ENCODE data around the gene SYDE1.
A peak's percentile ranks its signal among the peaks of the same experiment; 100 is the strongest.
"Not testable (repeated sequence)": the region's sequence is repeated elsewhere in the genome, so short reads cannot be mapped to it uniquely, and the experiment has no call there.

SYDE1 gene

DNA sequence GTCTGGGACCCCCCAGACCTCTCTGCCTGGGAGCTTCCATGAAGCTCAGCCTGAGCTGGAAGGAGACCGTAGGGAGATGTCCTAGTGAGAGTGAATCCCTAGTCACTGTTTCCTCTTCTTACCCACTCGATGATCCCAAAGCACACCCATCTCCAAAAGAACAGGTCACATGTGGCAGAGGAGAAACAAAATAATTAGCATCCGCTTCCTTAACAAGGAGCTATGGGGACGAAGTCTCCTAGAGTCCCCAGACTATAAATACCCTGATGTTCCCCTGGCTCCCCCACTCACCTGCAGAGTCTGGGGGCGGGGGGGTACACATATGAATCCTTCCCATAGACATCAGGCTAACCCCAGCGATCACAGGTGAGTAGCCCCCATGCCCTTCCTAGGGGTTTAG, 25.3 kb upstream of the SYDE1 start, which contains the start of gene OR1I1:
TSS of gene OR1I1 (plus strand) at position 301 of the 400 bp plus-strand sequence. CDS start 4,855 bp downstream, outside the sequence.
- TF ChIP-seq, protein P1, sequence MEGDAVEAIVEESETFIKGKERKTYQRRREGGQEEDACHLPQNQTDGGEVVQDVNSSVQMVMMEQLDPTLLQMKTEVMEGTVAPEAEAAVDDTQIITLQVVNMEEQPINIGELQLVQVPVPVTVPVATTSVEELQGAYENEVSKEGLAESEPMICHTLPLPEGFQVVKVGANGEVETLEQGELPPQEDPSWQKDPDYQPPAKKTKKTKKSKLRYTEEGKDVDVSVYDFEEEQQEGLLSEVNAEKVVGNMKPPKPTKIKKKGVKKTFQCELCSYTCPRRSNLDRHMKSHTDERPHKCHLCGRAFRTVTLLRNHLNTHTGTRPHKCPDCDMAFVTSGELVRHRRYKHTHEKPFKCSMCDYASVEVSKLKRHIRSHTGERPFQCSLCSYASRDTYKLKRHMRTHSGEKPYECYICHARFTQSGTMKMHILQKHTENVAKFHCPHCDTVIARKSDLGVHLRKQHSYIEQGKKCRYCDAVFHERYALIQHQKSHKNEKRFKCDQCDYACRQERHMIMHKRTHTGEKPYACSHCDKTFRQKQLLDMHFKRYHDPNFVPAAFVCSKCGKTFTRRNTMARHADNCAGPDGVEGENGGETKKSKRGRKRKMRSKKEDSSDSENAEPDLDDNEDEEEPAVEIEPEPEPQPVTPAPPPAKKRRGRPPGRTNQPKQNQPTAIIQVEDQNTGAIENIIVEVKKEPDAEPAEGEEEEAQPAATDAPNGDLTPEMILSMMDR (conservative IDR thresholded peaks at IDR 0.05; ENCODE audit: low read depth, low read length) = no peak
- no peak within 1 kb of the TSS for H3K4me3 ChIP-seq (ENCODE audit: low read depth, low read length)
- no peak for DNase-seq (ENCODE audit: low read depth)

DNA sequence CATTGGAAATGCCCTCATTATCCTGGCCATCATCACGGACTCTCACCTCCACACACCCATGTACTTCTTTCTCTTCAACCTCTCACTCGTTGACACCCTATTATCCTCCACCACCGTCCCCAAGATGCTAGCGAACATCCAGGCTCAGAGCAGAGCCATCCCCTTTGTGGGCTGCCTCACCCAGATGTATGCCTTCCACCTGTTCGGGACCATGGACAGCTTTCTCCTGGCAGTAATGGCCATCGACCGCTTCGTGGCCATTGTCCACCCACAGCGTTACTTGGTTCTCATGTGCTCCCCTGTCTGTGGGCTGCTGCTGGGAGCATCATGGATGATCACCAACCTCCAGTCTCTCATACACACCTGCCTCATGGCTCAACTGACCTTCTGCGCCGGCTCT, 20.0 kb upstream of the SYDE1 start:
- DNase-seq (ENCODE audit: low read depth) = no peak
- TF ChIP-seq, protein P1 (conservative IDR thresholded peaks at IDR 0.05; ENCODE audit: low read depth, low read length) = no peak
- H3K4me3 ChIP-seq (ENCODE audit: low read depth, low read length) = no peak overlapping the region

DNA sequence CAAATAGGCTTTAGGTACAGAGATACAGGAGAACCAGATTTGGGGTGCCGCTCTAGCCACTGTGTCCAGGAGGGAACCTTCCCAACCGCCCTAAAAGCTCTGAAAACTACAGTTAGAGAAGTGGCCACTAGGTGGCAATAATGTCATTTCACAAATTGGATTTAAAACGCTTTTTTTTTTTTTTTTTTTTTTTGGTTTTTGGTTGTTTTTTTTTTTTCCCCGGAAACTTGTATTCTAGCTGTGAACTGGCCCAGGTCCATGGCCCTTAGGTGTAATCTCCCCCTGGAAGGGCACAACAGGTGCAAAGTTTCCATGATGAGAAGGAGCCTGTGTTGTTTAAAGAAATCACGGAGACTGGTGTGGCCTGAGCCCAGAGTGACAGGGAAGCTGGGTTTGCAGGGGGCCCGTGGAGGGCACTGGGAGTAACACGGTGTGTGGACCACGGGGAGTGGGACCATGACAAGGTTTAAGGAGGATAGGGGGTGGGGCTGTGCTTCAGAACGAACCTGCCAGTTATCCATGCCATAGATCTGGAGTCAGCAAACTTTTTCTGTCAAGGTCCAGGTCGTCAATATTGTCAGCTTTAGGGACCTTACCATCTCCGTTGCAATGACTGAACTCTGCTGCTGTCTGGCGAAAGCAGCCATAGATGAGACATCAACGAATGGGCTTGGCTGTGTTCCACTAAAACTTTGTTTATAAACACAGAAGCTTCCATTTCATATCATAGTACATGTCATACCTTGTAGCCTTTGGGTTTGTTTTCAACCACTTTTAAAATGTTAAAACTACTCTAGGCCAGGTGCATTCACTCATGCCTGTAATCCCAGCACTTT, 15.1 kb upstream of the SYDE1 start:
- no peak overlapping the region for H3K4me3 ChIP-seq (ENCODE audit: low read depth, low read length)
- peak; percentile 78 for DNase-seq (ENCODE audit: low read depth)
- TF ChIP-seq, protein P1 (conservative IDR thresholded peaks at IDR 0.05; ENCODE audit: low read depth, low read length) = peak; percentile 57

DNA sequence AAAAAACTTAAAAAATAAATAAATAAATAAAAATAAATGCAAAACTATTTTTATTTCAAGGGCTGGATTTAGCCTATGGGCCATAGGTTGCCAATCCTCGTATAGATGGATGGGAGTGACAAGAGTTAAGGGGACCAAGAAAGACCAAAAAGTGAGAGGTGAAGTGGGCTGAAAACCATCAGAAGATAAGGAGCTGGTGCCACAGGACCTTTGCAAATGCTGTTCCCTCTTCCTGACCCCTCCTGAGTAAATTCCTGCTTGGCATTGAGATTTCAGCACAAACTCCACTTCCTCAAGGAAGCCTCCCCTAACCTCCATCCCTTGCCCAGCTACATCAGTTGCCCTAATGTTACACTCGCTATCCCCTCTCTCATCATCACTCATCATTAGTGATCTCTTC, 14.2 kb upstream of the SYDE1 start:
- no peak overlapping the region for H3K4me3 ChIP-seq (ENCODE audit: low read depth, low read length)
- no peak for DNase-seq (ENCODE audit: low read depth)
- TF ChIP-seq, protein P1 (conservative IDR thresholded peaks at IDR 0.05; ENCODE audit: low read depth, low read length) = no peak

DNA sequence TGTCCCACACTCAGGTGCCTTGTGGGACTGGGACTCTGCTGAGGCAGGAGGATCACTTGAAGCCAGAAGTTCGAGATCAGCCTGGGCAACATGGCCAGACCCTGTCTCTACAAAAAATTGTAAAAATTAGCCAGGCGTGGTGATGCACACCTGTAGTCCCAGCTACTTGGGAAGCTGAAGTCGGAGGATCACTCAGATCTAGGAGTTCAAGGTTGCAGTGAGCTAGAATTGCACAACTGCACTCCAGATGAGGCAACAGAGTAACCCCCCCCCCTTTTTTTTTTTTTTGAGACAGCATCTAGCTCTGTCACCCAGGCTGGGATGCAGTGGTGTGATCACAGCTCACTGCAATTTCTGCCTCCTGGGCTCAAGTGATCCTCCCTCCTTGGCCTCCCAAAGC, 11.0 kb upstream of the SYDE1 start:
- H3K4me3 ChIP-seq (ENCODE audit: low read depth, low read length) = no peak overlapping the region
- TF ChIP-seq, protein P1 (conservative IDR thresholded peaks at IDR 0.05; ENCODE audit: low read depth, low read length) = no peak
- no peak for DNase-seq (ENCODE audit: low read depth)

DNA sequence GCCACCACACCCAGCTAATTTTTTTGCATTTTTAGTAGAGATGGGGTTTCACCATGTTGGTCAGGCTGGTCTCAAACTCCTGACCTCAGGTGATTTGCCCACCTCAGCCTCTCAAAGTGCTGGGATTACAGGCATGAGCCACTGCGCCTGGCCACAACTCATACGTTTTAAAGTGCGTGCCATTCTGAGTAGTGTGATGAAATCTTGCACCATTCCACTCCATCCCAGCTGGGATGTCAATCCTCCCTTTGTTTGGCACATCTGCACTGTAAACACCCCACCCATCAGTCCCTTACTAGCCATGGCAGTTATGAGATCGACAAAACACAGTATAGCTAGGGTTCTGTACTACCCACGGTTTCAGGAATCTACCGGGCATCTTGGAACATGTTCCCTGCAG, 9.2 kb upstream of the SYDE1 start:
- not testable (repeated sequence) for H3K4me3 ChIP-seq (ENCODE audit: low read depth, low read length); DNase-seq (ENCODE audit: low read depth)

DNA sequence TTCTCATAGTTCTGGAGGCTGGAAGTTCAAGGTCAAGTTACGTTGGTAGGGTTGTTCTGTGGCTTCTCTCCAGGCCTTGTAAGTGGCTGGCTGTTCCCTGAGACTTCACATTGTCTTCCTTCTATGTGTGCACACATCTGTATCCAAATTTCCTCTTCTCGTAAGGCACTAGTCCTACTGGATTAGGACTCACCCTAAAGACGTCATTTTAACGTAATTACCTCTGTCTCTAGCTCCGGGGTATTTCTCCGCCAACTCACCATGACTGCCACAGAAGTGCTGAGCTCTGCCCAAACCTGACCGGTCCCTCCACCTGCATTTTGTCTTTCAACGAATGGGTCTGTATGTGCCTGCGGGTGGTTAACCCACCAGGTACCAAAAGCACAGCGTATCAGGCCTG, 8.7 kb upstream of the SYDE1 start:
- TF ChIP-seq, protein P1 (conservative IDR thresholded peaks at IDR 0.05; ENCODE audit: low read depth, low read length) = no peak
- no peak overlapping the region for H3K4me3 ChIP-seq (ENCODE audit: low read depth, low read length)
- no peak for DNase-seq (ENCODE audit: low read depth)
